ENCODE results near the gene OR4X2. TPM values are rescaled to one million over a fixed set of nuclear protein-coding genes. Genes with fewer than 3 reads are reported as not detected.

Gene OR4X2
- total and polyA plus RNA-seq, 10 of the 15 experiments (the other 5 are each of a cell fraction or from before 2014, with no cell fraction given), result not detected

DNA sequence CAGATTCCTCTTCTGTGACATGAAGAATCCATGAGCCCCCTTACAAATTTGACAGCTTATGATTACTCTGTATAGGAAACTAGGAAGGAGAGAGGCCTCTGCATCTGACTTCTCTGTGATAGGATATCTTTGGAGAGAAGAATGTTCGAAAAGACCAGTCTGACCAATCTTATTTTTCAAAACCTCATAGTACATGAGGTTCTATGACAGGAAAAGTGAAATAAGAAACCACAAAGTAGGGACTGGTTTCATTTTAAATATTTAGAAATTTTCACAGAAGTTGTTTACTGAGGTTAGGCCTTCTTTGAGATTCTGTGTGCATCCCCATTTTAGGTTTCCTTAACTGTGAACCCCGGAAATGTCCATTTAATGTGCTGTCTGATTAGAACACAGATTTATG lies 16.7 kb downstream of the OR4X2 start:
- POLR2A ChIA-PET, result no interaction called here
- WGBS (ENCODE audit: insufficient coverage, insufficient replicate concordance, low lambda C conversion rate, missing lambda C conversion rate), result 0% methylated on average over 2 of the region's 2 CpGs
- no peaks in the 10 kb centered on the region for H3K9me3 ChIP-seq (replicated peaks; ENCODE audit: control insufficient read depth, insufficient read depth, low read length)
- peak; percentile 48; the same call in 1 of the 2 replicates for TF ChIP-seq RUNX3 (IDR thresholded peaks at IDR 0.05; ENCODE audit: low read length)
- no peak for TF ChIP-seq SIX5 (IDR thresholded peaks at IDR 0.05; ENCODE audit: low read depth, low read length, severe bottlenecking)
- no peak overlapping the region for H3K4me2 ChIP-seq (ENCODE audit: control insufficient read depth, insufficient read depth)
- FAIRE-seq (no peak), ATAC-seq (no peak), DNase-seq (ENCODE audit: low read depth, low spot score) (no peak)
- SMC1A ChIA-PET (ENCODE audit: uncharacterized antibody, unreplicated experiment), result no interaction called here
- no peak overlapping the region for H3K9ac ChIP-seq (ENCODE audit: control insufficient read depth, insufficient read depth, low read length)
- H2AFZ ChIP-seq (ENCODE audit: control insufficient read depth, low read depth, low read length), result no peak overlapping the region
- no peak overlapping the region for H3K4me3 ChIP-seq
- no peaks in the 10 kb centered on the region for H3K27me3 ChIP-seq (replicated peaks in 1 of 2; ENCODE audit: control insufficient read depth in 2 of 2, insufficient read depth in 2 of 2, low read length in 1 of 2)
- no peaks in the 10 kb centered on the region for H3K36me3 ChIP-seq (ENCODE audit: control insufficient read depth in 2 of 2, insufficient read depth in 2 of 2, low read length in 1 of 2)
- BruUV-seq (replicated peaks), result no TSS peak
- in situ Hi-C loops (cut with MboI) (no loop called here), intact Hi-C loops (cut with micrococcal nuclease; ENCODE audit: unreplicated experiment) (no loop called here)
- no peaks in the 10 kb centered on the region for H4K20me1 ChIP-seq (ENCODE audit: control insufficient read depth, insufficient read depth)
- H3K4me1 ChIP-seq (ENCODE audit: control insufficient read depth, insufficient read depth, low read length), result peaks cover 3% of the 10 kb centered on the region; the same call in 1 of the 2 replicates
- CTCF ChIA-PET, result no interaction called here
- no peaks in the 10 kb centered on the region for H3K79me2 ChIP-seq (ENCODE audit: control insufficient read depth, insufficient read depth, low read length)
- RAD21 ChIA-PET (ENCODE audit: unreplicated experiment), result no interaction called here
- no peak overlapping the region for H3K27ac ChIP-seq (ENCODE audit: control insufficient read depth, insufficient read depth)

GRCh38 chr11:48263423-48263911 lies 18.6 kb downstream of the OR4X2 start, which contains the start of gene OR4X1:
Gene OR4X1 (plus strand): TSS chr11:48263861. CDS start chr11:48263861, 0 bp downstream.
- H3K36me3 ChIP-seq (ENCODE audit: control insufficient read depth in 2 of 2, insufficient read depth in 2 of 2, low read length in 1 of 2), result no peaks in the 10 kb centered on the region
- no peak within 1 kb of the TSS for H3K27ac ChIP-seq (ENCODE audit: control insufficient read depth, insufficient read depth)
- no peak within 1 kb of the TSS for H3K4me3 ChIP-seq
- H2AFZ ChIP-seq (ENCODE audit: control insufficient read depth, low read depth, low read length), result no peak within 1 kb of the TSS
- no peaks in the 10 kb centered on the region for H3K79me2 ChIP-seq (ENCODE audit: control insufficient read depth, insufficient read depth, low read length)
- WGBS (ENCODE audit: insufficient coverage, insufficient replicate concordance, low lambda C conversion rate, missing lambda C conversion rate), result 0% methylated on average over 3 of the region's 3 CpGs
- ChIA-PET SMC1A (ENCODE audit: uncharacterized antibody, unreplicated experiment) (no interaction called here), CTCF (no interaction called here), RAD21 (ENCODE audit: unreplicated experiment) (no interaction called here), POLR2A (no interaction called here)
- no peaks in the 10 kb centered on the region for H4K20me1 ChIP-seq (ENCODE audit: control insufficient read depth, insufficient read depth)
- H3K9ac ChIP-seq (ENCODE audit: control insufficient read depth, insufficient read depth, low read length), result no peak within 1 kb of the TSS
- H3K4me2 ChIP-seq (ENCODE audit: control insufficient read depth, insufficient read depth), result no peak within 1 kb of the TSS
- FAIRE-seq (no peak), ATAC-seq (no peak), DNase-seq (ENCODE audit: low read depth, low spot score) (no peak)
- TF ChIP-seq NR2C1 (IDR thresholded peaks at IDR 0.05), result no peak
- TF ChIP-seq, protein P1, sequence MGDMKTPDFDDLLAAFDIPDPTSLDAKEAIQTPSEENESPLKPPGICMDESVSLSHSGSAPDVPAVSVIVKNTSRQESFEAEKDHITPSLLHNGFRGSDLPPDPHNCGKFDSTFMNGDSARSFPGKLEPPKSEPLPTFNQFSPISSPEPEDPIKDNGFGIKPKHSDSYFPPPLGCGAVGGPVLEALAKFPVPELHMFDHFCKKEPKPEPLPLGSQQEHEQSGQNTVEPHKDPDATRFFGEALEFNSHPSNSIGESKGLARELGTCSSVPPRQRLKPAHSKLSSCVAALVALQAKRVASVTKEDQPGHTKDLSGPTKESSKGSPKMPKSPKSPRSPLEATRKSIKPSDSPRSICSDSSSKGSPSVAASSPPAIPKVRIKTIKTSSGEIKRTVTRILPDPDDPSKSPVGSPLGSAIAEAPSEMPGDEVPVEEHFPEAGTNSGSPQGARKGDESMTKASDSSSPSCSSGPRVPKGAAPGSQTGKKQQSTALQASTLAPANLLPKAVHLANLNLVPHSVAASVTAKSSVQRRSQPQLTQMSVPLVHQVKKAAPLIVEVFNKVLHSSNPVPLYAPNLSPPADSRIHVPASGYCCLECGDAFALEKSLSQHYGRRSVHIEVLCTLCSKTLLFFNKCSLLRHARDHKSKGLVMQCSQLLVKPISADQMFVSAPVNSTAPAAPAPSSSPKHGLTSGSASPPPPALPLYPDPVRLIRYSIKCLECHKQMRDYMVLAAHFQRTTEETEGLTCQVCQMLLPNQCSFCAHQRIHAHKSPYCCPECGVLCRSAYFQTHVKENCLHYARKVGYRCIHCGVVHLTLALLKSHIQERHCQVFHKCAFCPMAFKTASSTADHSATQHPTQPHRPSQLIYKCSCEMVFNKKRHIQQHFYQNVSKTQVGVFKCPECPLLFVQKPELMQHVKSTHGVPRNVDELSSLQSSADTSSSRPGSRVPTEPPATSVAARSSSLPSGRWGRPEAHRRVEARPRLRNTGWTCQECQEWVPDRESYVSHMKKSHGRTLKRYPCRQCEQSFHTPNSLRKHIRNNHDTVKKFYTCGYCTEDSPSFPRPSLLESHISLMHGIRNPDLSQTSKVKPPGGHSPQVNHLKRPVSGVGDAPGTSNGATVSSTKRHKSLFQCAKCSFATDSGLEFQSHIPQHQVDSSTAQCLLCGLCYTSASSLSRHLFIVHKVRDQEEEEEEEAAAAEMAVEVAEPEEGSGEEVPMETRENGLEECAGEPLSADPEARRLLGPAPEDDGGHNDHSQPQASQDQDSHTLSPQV (IDR thresholded peaks at IDR 0.05), result no peak
- no peak for TF ChIP-seq ZNF274 (IDR thresholded peaks at IDR 0.05; ENCODE audit: insufficient read depth, insufficient read length)
- TF ChIP-seq SMARCA5 (IDR thresholded peaks at IDR 0.05), result no peak
- TF ChIP-seq RAD21 (IDR thresholded peaks at IDR 0.05; ENCODE audit: insufficient read depth, low read depth, low read length), result no peak
- TF ChIP-seq LARP7 (IDR thresholded peaks at IDR 0.05), result no peak
- no peak for TF ChIP-seq POLR2AphosphoS5 (IDR thresholded peaks at IDR 0.05; ENCODE audit: low read length)
- TF ChIP-seq FOS (IDR thresholded peaks at IDR 0.05; ENCODE audit: borderline replicate concordance, extremely low read depth, insufficient read length), result no peak
- TF ChIP-seq WRNIP1 (IDR thresholded peaks at IDR 0.05; ENCODE audit: borderline replicate concordance, low read depth, low read length), result no peak
- TF ChIP-seq TBL1XR1 (IDR thresholded peaks at IDR 0.05; ENCODE audit: low read depth, low read length), result no peak
- TF ChIP-seq HCFC1 (IDR thresholded peaks at IDR 0.05; ENCODE audit: low read length), result no peak
- no peak for TF ChIP-seq IKZF1 (conservative IDR thresholded peaks at IDR 0.05)
- TF ChIP-seq RELB (IDR thresholded peaks at IDR 0.05; ENCODE audit: low read depth), result no peak
- intact Hi-C loops (cut with micrococcal nuclease; ENCODE audit: unreplicated experiment), result no loop called here
- no peaks in the 10 kb centered on the region for H3K27me3 ChIP-seq (replicated peaks in 1 of 2; ENCODE audit: control insufficient read depth in 2 of 2, insufficient read depth in 2 of 2, low read length in 1 of 2)
- H3K4me1 ChIP-seq (ENCODE audit: control insufficient read depth, insufficient read depth, low read length), result peaks cover 3% of the 10 kb centered on the region; the same call in 1 of the 2 replicates
- H3K9me3 ChIP-seq (replicated peaks; ENCODE audit: control insufficient read depth, insufficient read depth, low read length), result no peaks in the 10 kb centered on the region
- no TSS peak for BruUV-seq (replicated peaks)
- in situ Hi-C loops (cut with MboI), result no loop called here
